Measurements from ENCODE around the gene AQP5. TPM values are rescaled to one million over a fixed set of nuclear protein-coding genes. Genes with fewer than 3 reads are reported as not detected.

The AQP5 gene
- total and polyA plus RNA-seq, 2 of the 8 experiments (the other 6 are each of a cell fraction or from before 2014, with no cell fraction given) = 2.5 to 3.2 TPM

DNA sequence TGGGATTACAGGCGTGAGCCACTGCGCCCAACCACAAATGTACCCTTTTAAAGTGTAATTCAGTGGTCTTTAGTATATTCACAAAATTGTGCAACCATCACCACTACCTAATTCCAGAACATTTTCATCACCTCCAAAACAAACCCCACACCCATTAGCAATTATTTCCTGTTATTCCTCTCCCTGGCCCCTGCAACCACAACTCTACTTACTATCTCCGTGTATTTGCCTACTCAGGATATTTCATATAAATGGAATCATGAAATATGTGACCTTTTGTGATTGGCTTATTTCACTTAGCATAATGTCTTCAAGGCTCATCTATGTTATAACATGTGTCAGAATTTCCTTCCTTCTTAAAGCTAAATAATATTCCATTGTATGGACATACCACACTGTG is 27.2 kb upstream of the AQP5 start:
- ChIA-PET POLR2A (ENCODE audit: partially characterized antibody) (no interaction called here), CTCF (ENCODE audit: partially characterized antibody) (interaction anchor here (1.2 to 6.5 kb wide), 4 partner anchors 9 to 68 kb away, joined by 4 to 53 read pairs (median 16); no protein-coding TSS in a partner anchor)
- no peak overlapping the region for H2BK12ac ChIP-seq (ENCODE audit: low read depth, low read length)
- no peak overlapping the region for H3K14ac ChIP-seq (ENCODE audit: insufficient read length)
- no peak overlapping the region for H2AFZ ChIP-seq (ENCODE audit: low read length)
- no peaks in the 10 kb centered on the region; a peak in 1 of 7 replicates for H3K27me3 ChIP-seq (replicated peaks in 1 of 4; ENCODE audit: control insufficient read depth in 3 of 4, extremely low read depth in 1 of 4, insufficient read depth in 3 of 4, low read length in 3 of 4)
- H2BK15ac ChIP-seq (ENCODE audit: low read length) = no peak overlapping the region
- no peak overlapping the region for H3K4ac ChIP-seq (replicated peaks; ENCODE audit: insufficient read length, low read depth, low read length)
- whole genome bisulfite sequencing, 2 experiments (ENCODE audit: extremely low coverage in 1 of 2, insufficient coverage in 1 of 2, insufficient read length in 1 of 2, insufficient replicate concordance in 2 of 2, low coverage in 1 of 2, low lambda C conversion rate in 2 of 2, missing lambda C conversion rate in 1 of 2) = 93% methylated on average over 3 of the region's 3 CpGs; no CpG with 5 or more reads in 1 of the 2 experiments
- no peak overlapping the region for H3K4me3 ChIP-seq (ENCODE audit: extremely low read depth in 1 of 4, insufficient read depth in 2 of 4, low read depth in 3 of 4, low read length in 4 of 4)
- no peak overlapping the region for H2BK120ac ChIP-seq (replicated peaks; ENCODE audit: low read depth, low read length)
- no peak overlapping the region for H4K5ac ChIP-seq (ENCODE audit: insufficient read length, low read depth, low read length)
- H2BK20ac ChIP-seq (ENCODE audit: low read length) = no peak overlapping the region
- no peak overlapping the region for H3K9ac ChIP-seq (replicated peaks in 1 of 4; ENCODE audit: extremely low read depth in 1 of 4, low read depth in 3 of 4, low read length in 3 of 4)
- H3K23ac ChIP-seq (ENCODE audit: insufficient read length) = no peak overlapping the region
- FAIRE-seq (no peak), DNase-seq (ENCODE audit: low read depth in 1 of 2, low spot score in 2 of 2) (no peak)
- H4K91ac ChIP-seq (replicated peaks; ENCODE audit: insufficient read length, low read length) = no peak overlapping the region
- H3K79me1 ChIP-seq (ENCODE audit: low read depth, low read length) = no peaks in the 10 kb centered on the region
- H3K79me2 ChIP-seq (ENCODE audit: control insufficient read depth in 1 of 2, insufficient read depth in 2 of 2, low read length in 2 of 2) = no peaks in the 10 kb centered on the region
- TF ChIP-seq CREB1 (IDR thresholded peaks at IDR 0.05) = no peak
- no peak for TF ChIP-seq ATF3 (IDR thresholded peaks at IDR 0.05; ENCODE audit: insufficient read depth, low read depth, low read length)
- no peak for TF ChIP-seq CEBPB (IDR thresholded peaks at IDR 0.05; ENCODE audit: low read depth, low read length)
- no peak for TF ChIP-seq RAD21 (IDR thresholded peaks at IDR 0.05 in 1 of 2, conservative IDR thresholded peaks at IDR 0.05 in 1 of 2; ENCODE audit: low read depth in 2 of 2, low read length in 2 of 2)
- TF ChIP-seq SIN3A (conservative IDR thresholded peaks at IDR 0.05 in 1 of 2, IDR thresholded peaks at IDR 0.05 in 1 of 2; ENCODE audit: low read depth in 1 of 2, low read length in 2 of 2) = no peak
- no peak for TF ChIP-seq POU5F1 (IDR thresholded peaks at IDR 0.05; ENCODE audit: low read depth, low read length)
- no peak for TF ChIP-seq YY1 (IDR thresholded peaks at IDR 0.05; ENCODE audit: low read depth, low read length)
- TF ChIP-seq SP4 (IDR thresholded peaks at IDR 0.05; ENCODE audit: low read length) = no peak
- TF ChIP-seq POLR2A (IDR thresholded peaks at IDR 0.05; ENCODE audit: control extremely low read depth in 1 of 2, low read depth in 2 of 2, low read length in 2 of 2) = no peak
- TF ChIP-seq CTBP2 (IDR thresholded peaks at IDR 0.05; ENCODE audit: borderline replicate concordance, insufficient read depth, insufficient read length, low read length) = no peak
- no peak for TF ChIP-seq EP300 (IDR thresholded peaks at IDR 0.05; ENCODE audit: borderline replicate concordance in 1 of 2, low read depth in 2 of 2, low read length in 2 of 2)
- TF ChIP-seq KDM1A (IDR thresholded peaks at IDR 0.05; ENCODE audit: borderline replicate concordance, low read length) = no peak
- no peak overlapping the region for H2BK5ac ChIP-seq (ENCODE audit: low read depth, low read length)
- no peak overlapping the region for H3K27ac ChIP-seq (ENCODE audit: low read depth, low read length)
- H2AK5ac ChIP-seq (ENCODE audit: low read depth, low read length) = no peak overlapping the region; the same call in 1 of the 2 replicates
- H3K4me1 ChIP-seq (replicated peaks in 1 of 4; ENCODE audit: control insufficient read depth in 3 of 4, insufficient read depth in 4 of 4, low read length in 3 of 4) = no peaks in the 10 kb centered on the region
- H4K8ac ChIP-seq (ENCODE audit: extremely low read depth, insufficient read depth, low read length) = no peak overlapping the region
- no peaks in the 10 kb centered on the region for H3K23me2 ChIP-seq (ENCODE audit: low read depth, low read length)
- H3K36me3 ChIP-seq (ENCODE audit: control insufficient read depth in 2 of 4, insufficient read depth in 4 of 4, low read length in 3 of 4) = no peaks in the 10 kb centered on the region
- no peaks in the 10 kb centered on the region for H4K20me1 ChIP-seq (replicated peaks in 1 of 2; ENCODE audit: control insufficient read depth in 1 of 2, insufficient read depth in 2 of 2, low read length in 2 of 2)
- no peak overlapping the region for H3K56ac ChIP-seq (replicated peaks; ENCODE audit: insufficient read length, low read depth, low read length)
- no peaks in the 10 kb centered on the region for H3K9me3 ChIP-seq (ENCODE audit: insufficient read depth in 2 of 2, low read depth in 1 of 2, low read length in 1 of 2)
- no peak overlapping the region for H3K4me2 ChIP-seq (ENCODE audit: insufficient read depth in 1 of 2, low read depth in 2 of 2, low read length in 2 of 2)
- H3K18ac ChIP-seq (ENCODE audit: extremely low read depth, low read length) = no peak overlapping the region

Data from H1 (cell line).